ENCODE results near the gene PIGV. TPM values are rescaled to one million over a fixed set of nuclear protein-coding genes. Genes with fewer than 3 reads are reported as not detected.

Gene PIGV
- total RNA-seq, 2 experiments from 2014 or later = 10.3 to 18.0 TPM

- no TSS peak for BruUV-seq (replicated peaks)
Measured at GRCh38 chr1:26814377-26814776, 26.6 kb downstream of the PIGV start.

GRCh38 chr1:26814893-26815292, 27.1 kb downstream of the PIGV start:
- no peak for TF ChIP-seq EZH2phosphoT487 (IDR thresholded peaks at IDR 0.05; ENCODE audit: borderline replicate concordance, low read depth, low read length)
- no peak for TF ChIP-seq CTCF (conservative IDR thresholded peaks at IDR 0.05; ENCODE audit: low read length)
- no peaks in the 10 kb centered on the region for H3K79me2 ChIP-seq (ENCODE audit: insufficient read depth, low read depth, low read length)
- BruUV-seq (replicated peaks) = no TSS peak
- no peaks in the 10 kb centered on the region for H3K9me2 ChIP-seq (ENCODE audit: insufficient read depth, low read length)
- no peak overlapping the region for H3K4me2 ChIP-seq (ENCODE audit: low read length)
- ChIA-PET POLR2A (interaction anchor here (0.7 kb wide), 1 partner anchor 237 kb away, joined by 3 read pairs; no protein-coding TSS in a partner anchor), CTCF (ENCODE audit: unreplicated experiment) (no interaction called here)
- intact Hi-C loops (cut with micrococcal nuclease; ENCODE audit: unreplicated experiment) = no loop called here
- H2AFZ ChIP-seq (ENCODE audit: low read length) = no peak overlapping the region
- no peaks in the 10 kb centered on the region for H3K36me3 ChIP-seq (ENCODE audit: insufficient read depth, low read length)
- H3K9me3 ChIP-seq (ENCODE audit: low read length) = no peaks in the 10 kb centered on the region
- no peak overlapping the region for H3K4me3 ChIP-seq (ENCODE audit: low read depth, low read length, poor library complexity, severe bottlenecking)
- H4K20me1 ChIP-seq (ENCODE audit: insufficient read depth, low read length) = no peaks in the 10 kb centered on the region
- H3K27ac ChIP-seq (ENCODE audit: low read depth, low read length, poor library complexity, severe bottlenecking) = no peak overlapping the region
- H3K4me1 ChIP-seq (ENCODE audit: insufficient read depth, low read length, poor library complexity, severe bottlenecking) = peaks cover under 1% of the 10 kb centered on the region
- no peak for DNase-seq (ENCODE audit: low spot score)

More at GRCh38 chr1:26814377-26814776, 26.6 kb downstream of the PIGV start:
- ChIA-PET CTCF (ENCODE audit: unreplicated experiment) (no interaction called here), POLR2A (interaction anchor here (0.7 kb wide), 1 partner anchor 236 kb away, joined by 3 read pairs; no protein-coding TSS in a partner anchor)
- H4K20me1 ChIP-seq (ENCODE audit: insufficient read depth, low read length) = no peaks in the 10 kb centered on the region
- no peaks in the 10 kb centered on the region for H3K9me2 ChIP-seq (ENCODE audit: insufficient read depth, low read length)
- no peak for DNase-seq (ENCODE audit: low spot score)
- no peaks in the 10 kb centered on the region for H3K9me3 ChIP-seq (ENCODE audit: low read length)
- H2AFZ ChIP-seq (ENCODE audit: low read length) = no peak overlapping the region
- no peaks in the 10 kb centered on the region for H3K4me1 ChIP-seq (ENCODE audit: insufficient read depth, low read length, poor library complexity, severe bottlenecking)
- no peak for TF ChIP-seq CTCF (conservative IDR thresholded peaks at IDR 0.05; ENCODE audit: low read length)
- no peak for TF ChIP-seq EZH2phosphoT487 (IDR thresholded peaks at IDR 0.05; ENCODE audit: borderline replicate concordance, low read depth, low read length)
- no peaks in the 10 kb centered on the region for H3K79me2 ChIP-seq (ENCODE audit: insufficient read depth, low read depth, low read length)
- no peak overlapping the region for H3K4me3 ChIP-seq (ENCODE audit: low read depth, low read length, poor library complexity, severe bottlenecking)
- intact Hi-C loops (cut with micrococcal nuclease; ENCODE audit: unreplicated experiment) = no loop called here
- no peak overlapping the region for H3K27ac ChIP-seq (ENCODE audit: low read depth, low read length, poor library complexity, severe bottlenecking)
- H3K36me3 ChIP-seq (ENCODE audit: insufficient read depth, low read length) = no peaks in the 10 kb centered on the region
- no peak overlapping the region for H3K4me2 ChIP-seq (ENCODE audit: low read length)

- peak overlapping the region; percentile 20 for H3K4me3 ChIP-seq (ENCODE audit: low read depth, low read length, poor library complexity, severe bottlenecking)
- POLR2A ChIA-PET = interaction anchor here (0.6 to 2.1 kb wide), 11 partner anchors 9 to 129 kb away, joined by 3 to 19 read pairs (median 4); no protein-coding TSS in a partner anchor
- no peaks in the 10 kb centered on the region for H3K36me3 ChIP-seq (ENCODE audit: insufficient read depth, low read length)
- intact Hi-C loops (cut with micrococcal nuclease; ENCODE audit: unreplicated experiment) = no loop called here
- H3K27ac ChIP-seq (ENCODE audit: low read depth, low read length, poor library complexity, severe bottlenecking) = peak overlapping the region; percentile 83
- H2AFZ ChIP-seq (ENCODE audit: low read length) = peak overlapping the region; percentile 70; the same call in 1 of the 2 replicates
- BruUV-seq (replicated peaks) = no TSS peak
- no peaks in the 10 kb centered on the region for H3K79me2 ChIP-seq (ENCODE audit: insufficient read depth, low read depth, low read length)
- CTCF ChIA-PET (ENCODE audit: unreplicated experiment) = interaction anchor here (0.6 to 1.6 kb wide), 3 partner anchors 13 to 128 kb away, joined by 3 to 9 read pairs (median 3); no protein-coding TSS in a partner anchor
- H3K4me1 ChIP-seq (ENCODE audit: insufficient read depth, low read length, poor library complexity, severe bottlenecking) = peaks cover 31% of the 10 kb centered on the region
- peak; percentile 89 for DNase-seq (ENCODE audit: low spot score)
- peak overlapping the region; percentile 54 for H3K4me2 ChIP-seq (ENCODE audit: low read length)
- TF ChIP-seq EZH2phosphoT487 (IDR thresholded peaks at IDR 0.05; ENCODE audit: borderline replicate concordance, low read depth, low read length) (no peak), CTCF (conservative IDR thresholded peaks at IDR 0.05; ENCODE audit: low read length) (peak; percentile 82)
- H3K9me2 ChIP-seq (ENCODE audit: insufficient read depth, low read length) = no peaks in the 10 kb centered on the region
- no peaks in the 10 kb centered on the region for H3K9me3 ChIP-seq (ENCODE audit: low read length)
- H4K20me1 ChIP-seq (ENCODE audit: insufficient read depth, low read length) = no peaks in the 10 kb centered on the region
Measured at GRCh38 chr1:26820784-26821269, 33.1 kb downstream of the PIGV start.
